Neural cell (in vitro differentiated cells): ENCODE data around the gene DCTN1.

Experiments
- EP300 ChIP-seq: fragments of 450-650 bp; conservative IDR thresholded peaks from 2 replicates; pipeline ENCODE4 v1.6.1; 2014; ENCODE audit warnings: antibody characterized with exemption, mild to moderate bottlenecking, moderate library complexity; ENCODE audit not compliant: poor library complexity, severe bottlenecking
- EZH2 ChIP-seq: fragments of 200-600, 300-800 bp; shearing (Covaris generic), sonication (generic); IDR thresholded peaks from 2 replicates; pipeline ENCODE4 v1.6.1; 2014; ENCODE audit warnings: antibody characterized with exemption, low read length, borderline replicate concordance, mild to moderate bottlenecking; ENCODE audit not compliant: insufficient read depth, poor library complexity, severe bottlenecking
- MXI1 ChIP-seq: fragments of 450-650 bp; conservative IDR thresholded peaks from 2 replicates; pipeline ENCODE4 v1.6.1; 2014; ENCODE audit warnings: antibody characterized with exemption, mild to moderate bottlenecking; ENCODE audit not compliant: poor library complexity, severe bottlenecking
- POLR2AphosphoS5 ChIP-seq: IDR thresholded peaks from 2 replicates; pipeline ENCODE4 v1.6.1; 2012
- RAD21 ChIP-seq: fragments of 450-650 bp; conservative IDR thresholded peaks from 2 replicates; pipeline ENCODE4 v1.6.1; 2014; ENCODE audit warnings: antibody characterized with exemption, mild to moderate bottlenecking, moderate library complexity
- TAF1 ChIP-seq: IDR thresholded peaks from 2 replicates; pipeline ENCODE4 v1.6.1; 2012; ENCODE audit warnings: low read depth
- TF ChIP-seq, protein P1 (sequence below): fragments of 450-650 bp; IDR thresholded peaks from 2 replicates; pipeline ENCODE4 v1.5.1; 2014; ENCODE audit warnings: antibody characterized with exemption, mild to moderate bottlenecking, moderate library complexity; ENCODE audit not compliant: poor library complexity, severe bottlenecking
- TF ChIP-seq, protein P2 (sequence below): IDR thresholded peaks from 2 replicates; pipeline ENCODE4 v1.6.1; 2012; ENCODE audit warnings: borderline replicate concordance

DNA sequence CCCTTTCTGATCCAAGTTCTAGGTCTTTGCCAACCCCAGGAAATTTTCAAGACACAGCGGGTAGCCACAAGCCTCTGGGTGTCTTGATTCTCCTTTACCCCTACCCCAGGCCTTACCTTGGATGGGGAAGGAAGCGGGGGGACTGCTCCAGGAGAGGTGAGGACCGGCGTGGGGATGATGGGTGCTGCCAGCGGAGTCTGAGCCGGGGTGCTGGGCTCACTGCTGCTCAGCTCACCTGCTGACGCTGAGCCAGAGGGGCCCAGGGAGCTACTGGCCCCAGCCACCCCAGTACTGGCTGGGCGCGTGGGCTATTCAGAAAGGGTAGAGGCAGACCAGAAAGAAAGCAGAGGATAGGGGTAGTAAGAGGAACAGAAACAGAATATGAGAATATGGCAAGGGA, 8.7 kb downstream of the DCTN1 start:
- TF ChIP-seq, protein P1, sequence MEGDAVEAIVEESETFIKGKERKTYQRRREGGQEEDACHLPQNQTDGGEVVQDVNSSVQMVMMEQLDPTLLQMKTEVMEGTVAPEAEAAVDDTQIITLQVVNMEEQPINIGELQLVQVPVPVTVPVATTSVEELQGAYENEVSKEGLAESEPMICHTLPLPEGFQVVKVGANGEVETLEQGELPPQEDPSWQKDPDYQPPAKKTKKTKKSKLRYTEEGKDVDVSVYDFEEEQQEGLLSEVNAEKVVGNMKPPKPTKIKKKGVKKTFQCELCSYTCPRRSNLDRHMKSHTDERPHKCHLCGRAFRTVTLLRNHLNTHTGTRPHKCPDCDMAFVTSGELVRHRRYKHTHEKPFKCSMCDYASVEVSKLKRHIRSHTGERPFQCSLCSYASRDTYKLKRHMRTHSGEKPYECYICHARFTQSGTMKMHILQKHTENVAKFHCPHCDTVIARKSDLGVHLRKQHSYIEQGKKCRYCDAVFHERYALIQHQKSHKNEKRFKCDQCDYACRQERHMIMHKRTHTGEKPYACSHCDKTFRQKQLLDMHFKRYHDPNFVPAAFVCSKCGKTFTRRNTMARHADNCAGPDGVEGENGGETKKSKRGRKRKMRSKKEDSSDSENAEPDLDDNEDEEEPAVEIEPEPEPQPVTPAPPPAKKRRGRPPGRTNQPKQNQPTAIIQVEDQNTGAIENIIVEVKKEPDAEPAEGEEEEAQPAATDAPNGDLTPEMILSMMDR = no peak
- TF ChIP-seq POLR2AphosphoS5 = no peak
- TF ChIP-seq EP300 = no peak
- TF ChIP-seq, protein P2, sequence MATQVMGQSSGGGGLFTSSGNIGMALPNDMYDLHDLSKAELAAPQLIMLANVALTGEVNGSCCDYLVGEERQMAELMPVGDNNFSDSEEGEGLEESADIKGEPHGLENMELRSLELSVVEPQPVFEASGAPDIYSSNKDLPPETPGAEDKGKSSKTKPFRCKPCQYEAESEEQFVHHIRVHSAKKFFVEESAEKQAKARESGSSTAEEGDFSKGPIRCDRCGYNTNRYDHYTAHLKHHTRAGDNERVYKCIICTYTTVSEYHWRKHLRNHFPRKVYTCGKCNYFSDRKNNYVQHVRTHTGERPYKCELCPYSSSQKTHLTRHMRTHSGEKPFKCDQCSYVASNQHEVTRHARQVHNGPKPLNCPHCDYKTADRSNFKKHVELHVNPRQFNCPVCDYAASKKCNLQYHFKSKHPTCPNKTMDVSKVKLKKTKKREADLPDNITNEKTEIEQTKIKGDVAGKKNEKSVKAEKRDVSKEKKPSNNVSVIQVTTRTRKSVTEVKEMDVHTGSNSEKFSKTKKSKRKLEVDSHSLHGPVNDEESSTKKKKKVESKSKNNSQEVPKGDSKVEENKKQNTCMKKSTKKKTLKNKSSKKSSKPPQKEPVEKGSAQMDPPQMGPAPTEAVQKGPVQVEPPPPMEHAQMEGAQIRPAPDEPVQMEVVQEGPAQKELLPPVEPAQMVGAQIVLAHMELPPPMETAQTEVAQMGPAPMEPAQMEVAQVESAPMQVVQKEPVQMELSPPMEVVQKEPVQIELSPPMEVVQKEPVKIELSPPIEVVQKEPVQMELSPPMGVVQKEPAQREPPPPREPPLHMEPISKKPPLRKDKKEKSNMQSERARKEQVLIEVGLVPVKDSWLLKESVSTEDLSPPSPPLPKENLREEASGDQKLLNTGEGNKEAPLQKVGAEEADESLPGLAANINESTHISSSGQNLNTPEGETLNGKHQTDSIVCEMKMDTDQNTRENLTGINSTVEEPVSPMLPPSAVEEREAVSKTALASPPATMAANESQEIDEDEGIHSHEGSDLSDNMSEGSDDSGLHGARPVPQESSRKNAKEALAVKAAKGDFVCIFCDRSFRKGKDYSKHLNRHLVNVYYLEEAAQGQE = no peak
- TF ChIP-seq RAD21 = no peak
- no peak for TF ChIP-seq MXI1
- TF ChIP-seq EZH2 = no peak
- no peak for TF ChIP-seq TAF1
